PC-9 (cell line): Measurements from ENCODE around the gene METTL8. TPM values are rescaled to one million over a fixed set of nuclear protein-coding genes. Genes with fewer than 3 reads are reported as not detected.

Experiments
- BruUV-seq: library from RNA; stranded (reverse); fragments of 400-500 nt; replicated peaks from 2 replicates; lab custom pipeline; 2021; lab: Mats Ljungman, UMichigan
- CTCF ChIA-PET: fragments of 300-600 bp; sonication (Branson Sonifier 250); formaldehyde crosslinking; loops from one replicate; lab custom pipeline; 2022; ENCODE audit warnings: antibody characterized with exemption; lab: Charles Lee
- POLR2A ChIA-PET: fragments of 300-600 bp; sonication (Branson Sonifier 250); formaldehyde crosslinking; loops from one replicate; lab custom pipeline; 2022; ENCODE audit warnings: antibody characterized with exemption; ENCODE audit not compliant: unreplicated experiment; lab: Charles Lee
- DNase-seq, 2 experiments: peaks; one replicate each; pipeline versions ENCODE4 v3.0.0 to v3.0.0-alpha.2; 2015 to 2022; ENCODE audit warnings: mixed read lengths in 1 of 2
- H2AFZ ChIP-seq: fragments of 200-600 bp; sonication (generic); 2 replicates; pipeline ENCODE4 v1.8.1; 2017; ENCODE audit warnings: antibody characterized with exemption
- H3F3A ChIP-seq: fragments of 200-600 bp; sonication (generic); 2 replicates; pipeline ENCODE4 v1.8.1; 2017; ENCODE audit warnings: antibody characterized with exemption, mild to moderate bottlenecking, low read depth; ENCODE audit not compliant: insufficient read depth
- H3K27ac ChIP-seq: fragments of 200-600 bp; sonication (generic); 2 replicates; pipeline ENCODE4 v1.6.1; 2016; ENCODE audit warnings: mixed run types
- H3K27me3 ChIP-seq: fragments of 200-600 bp; sonication (generic); 2 replicates; pipeline ENCODE4 v1.6.1; 2016; ENCODE audit warnings: low read depth, mixed run types; ENCODE audit not compliant: insufficient read depth
- H3K36me3 ChIP-seq: fragments of 200-600 bp; sonication (generic); 2 replicates; pipeline ENCODE4 v1.6.1; 2016; ENCODE audit warnings: low read depth, mixed run types
- H3K4me1 ChIP-seq: fragments of 200-600 bp; sonication (generic); replicated peaks from 2 replicates; pipeline ENCODE4 v1.6.1; 2016; ENCODE audit warnings: mixed run types; ENCODE audit not compliant: insufficient read depth
- H3K4me2 ChIP-seq: fragments of 200-600 bp; sonication (generic); 2 replicates; pipeline ENCODE4 v1.6.1; 2017; ENCODE audit warnings: mixed run types
- H3K4me3 ChIP-seq: fragments of 200-600 bp; sonication (generic); 2 replicates; pipeline ENCODE4 v1.6.1; 2016; ENCODE audit warnings: mixed run types
- H3K79me2 ChIP-seq: fragments of 200-600 bp; sonication (generic); 2 replicates; pipeline ENCODE4 v1.6.1; 2017; ENCODE audit warnings: low read depth, mixed run types
- H3K9me2 ChIP-seq: fragments of 200-600 bp; sonication (generic); 2 replicates; pipeline ENCODE4 v1.8.1; 2017; ENCODE audit warnings: mild to moderate bottlenecking; ENCODE audit not compliant: insufficient read depth
- H3K9me3 ChIP-seq: fragments of 200-600 bp; sonication (generic); 2 replicates; pipeline ENCODE4 v1.8.1; 2016; ENCODE audit warnings: low read depth; ENCODE audit not compliant: insufficient read depth
- H4K20me1 ChIP-seq: fragments of 200-600 bp; sonication (generic); 2 replicates; pipeline ENCODE4 v1.8.1; 2017; ENCODE audit not compliant: insufficient read depth
- EZH2 ChIP-seq: fragments of 200-600 bp; sonication (generic); IDR thresholded peaks from 2 replicates; pipeline ENCODE4 v1.8.0; 2017; ENCODE audit warnings: antibody characterized with exemption, low read depth
- intact Hi-C: fragments of 100-400 bp; cut with micrococcal nuclease; formaldehyde crosslinking; loops from one replicate; pipeline ENCODE4 v1.10.0; 2022; ENCODE audit not compliant: unreplicated experiment
- total RNA-seq: library from RNA; stranded (reverse); gene quantifications from 2 replicates; pipeline ENCODE4 v1.2.3, GENCODE V29; 2021
- TF ChIP-seq, protein P1 (sequence below): fragments of 200-600 bp; sonication (generic); conservative IDR thresholded peaks from 2 replicates; pipeline ENCODE4 v1.6.1; 2017; ENCODE audit warnings: mixed run types, antibody characterized with exemption, mild to moderate bottlenecking, moderate library complexity

METTL8 gene
- total RNA-seq, 1 experiment from 2014 or later, result 21.8 TPM

DNA sequence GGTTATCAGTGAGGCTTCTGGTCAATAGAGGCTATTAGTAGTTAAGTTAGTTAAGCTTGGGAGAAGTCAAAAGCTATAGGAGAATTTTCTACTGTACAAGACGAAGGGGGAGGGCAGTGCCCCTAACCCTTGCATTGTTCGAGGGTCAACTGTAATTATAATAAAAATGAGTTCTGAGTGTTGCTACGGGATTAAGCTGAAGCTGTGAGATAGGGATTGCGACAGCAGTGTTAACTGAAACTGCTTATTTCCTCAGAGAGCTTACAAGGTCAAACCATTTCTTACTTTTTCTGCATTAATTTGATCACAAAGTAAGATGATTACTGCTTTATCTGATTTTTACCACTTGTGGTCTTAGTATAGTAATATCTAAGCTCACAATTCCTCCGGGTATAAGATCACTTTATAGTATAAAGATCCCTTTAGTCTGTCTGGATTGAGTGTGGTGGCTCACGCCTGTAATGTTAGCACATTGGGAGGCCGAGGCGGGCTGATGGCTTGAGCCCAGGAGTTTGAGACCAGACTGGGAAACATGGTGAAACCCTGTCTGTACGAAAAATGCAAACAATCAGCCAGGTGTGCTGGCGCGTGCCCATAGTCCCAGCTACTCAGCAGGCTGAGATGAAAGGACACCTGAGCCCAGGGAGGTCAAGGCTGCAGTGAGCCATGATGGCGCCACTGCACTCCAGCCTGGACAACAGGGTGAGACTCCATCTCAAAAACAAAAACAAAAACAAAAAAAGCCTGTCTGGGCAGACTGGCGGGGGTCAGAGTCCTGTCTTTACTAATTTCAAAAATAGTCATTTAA lies 153.6 kb downstream of the METTL8 start:
- no peak for DNase-seq
- no peak overlapping the region for H3K4me3 ChIP-seq
- ChIA-PET CTCF (interaction anchor here (0.6 kb wide), 1 partner anchor 43 kb away, joined by 3 read pairs; no protein-coding TSS in a partner anchor), POLR2A (no interaction called here)
- H3K27me3 ChIP-seq, result no peaks in the 10 kb centered on the region
- no peaks in the 10 kb centered on the region for H4K20me1 ChIP-seq
- BruUV-seq, result no TSS peak
- no peak for TF ChIP-seq EZH2
- TF ChIP-seq, protein P1, sequence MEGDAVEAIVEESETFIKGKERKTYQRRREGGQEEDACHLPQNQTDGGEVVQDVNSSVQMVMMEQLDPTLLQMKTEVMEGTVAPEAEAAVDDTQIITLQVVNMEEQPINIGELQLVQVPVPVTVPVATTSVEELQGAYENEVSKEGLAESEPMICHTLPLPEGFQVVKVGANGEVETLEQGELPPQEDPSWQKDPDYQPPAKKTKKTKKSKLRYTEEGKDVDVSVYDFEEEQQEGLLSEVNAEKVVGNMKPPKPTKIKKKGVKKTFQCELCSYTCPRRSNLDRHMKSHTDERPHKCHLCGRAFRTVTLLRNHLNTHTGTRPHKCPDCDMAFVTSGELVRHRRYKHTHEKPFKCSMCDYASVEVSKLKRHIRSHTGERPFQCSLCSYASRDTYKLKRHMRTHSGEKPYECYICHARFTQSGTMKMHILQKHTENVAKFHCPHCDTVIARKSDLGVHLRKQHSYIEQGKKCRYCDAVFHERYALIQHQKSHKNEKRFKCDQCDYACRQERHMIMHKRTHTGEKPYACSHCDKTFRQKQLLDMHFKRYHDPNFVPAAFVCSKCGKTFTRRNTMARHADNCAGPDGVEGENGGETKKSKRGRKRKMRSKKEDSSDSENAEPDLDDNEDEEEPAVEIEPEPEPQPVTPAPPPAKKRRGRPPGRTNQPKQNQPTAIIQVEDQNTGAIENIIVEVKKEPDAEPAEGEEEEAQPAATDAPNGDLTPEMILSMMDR, result no peak
- no peaks in the 10 kb centered on the region for H3K9me2 ChIP-seq
- H3K27ac ChIP-seq, result no peak overlapping the region
- H3F3A ChIP-seq, result no peaks in the 10 kb centered on the region
- no peaks in the 10 kb centered on the region for H3K36me3 ChIP-seq
- no peaks in the 10 kb centered on the region for H3K4me1 ChIP-seq
- no peaks in the 10 kb centered on the region for H3K9me3 ChIP-seq
- no peaks in the 10 kb centered on the region for H3K79me2 ChIP-seq
- intact Hi-C loops, result loop anchor here (10.0 kb wide), 1 partner anchor 245 kb away; the partner anchor contains the start of gene CYBRD1
- no peak overlapping the region for H3K4me2 ChIP-seq
- no peak overlapping the region for H2AFZ ChIP-seq

DNA sequence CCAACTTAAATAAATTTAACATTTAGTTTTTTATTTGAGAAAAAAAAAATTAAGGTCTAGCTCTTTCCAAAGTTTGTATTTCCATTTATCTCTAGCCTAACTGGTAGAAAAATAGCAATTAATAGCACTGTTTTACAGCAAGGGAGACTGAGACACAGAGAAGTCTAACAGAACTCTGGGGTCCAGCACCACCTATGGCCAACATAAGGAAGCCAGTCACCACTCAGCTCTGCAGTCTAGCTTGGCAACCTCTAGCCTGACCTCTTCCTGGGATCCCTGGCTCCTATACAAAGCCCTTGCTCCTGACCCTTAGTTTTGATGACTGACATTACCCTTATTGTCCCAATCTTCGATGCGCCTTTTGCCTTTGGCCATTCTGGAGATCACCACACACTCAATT lies 159.0 kb downstream of the METTL8 start:
- no peak overlapping the region for H3K27ac ChIP-seq
- no peaks in the 10 kb centered on the region for H3K79me2 ChIP-seq
- H4K20me1 ChIP-seq, result no peaks in the 10 kb centered on the region
- no peaks in the 10 kb centered on the region for H3K27me3 ChIP-seq
- H3K4me3 ChIP-seq, result no peak overlapping the region
- H3K4me1 ChIP-seq, result peaks cover 39% of the 10 kb centered on the region
- H3F3A ChIP-seq, result peaks cover 33% of the 10 kb centered on the region
- ChIA-PET CTCF (no interaction called here), POLR2A (interaction anchor here (0.6 kb wide), 1 partner anchor 138 kb away, joined by 4 read pairs; no protein-coding TSS in a partner anchor)
- H2AFZ ChIP-seq, result no peak overlapping the region
- TF ChIP-seq, protein P1, result no peak
- no peak for TF ChIP-seq EZH2
- no peaks in the 10 kb centered on the region for H3K9me2 ChIP-seq
- H3K9me3 ChIP-seq, result no peaks in the 10 kb centered on the region
- BruUV-seq, result no TSS peak
- H3K36me3 ChIP-seq, result no peaks in the 10 kb centered on the region
- no peak overlapping the region for H3K4me2 ChIP-seq
- intact Hi-C loops, result loop anchor here (5.0 to 10.0 kb wide), 2 partner anchors 158 to 250 kb away; partner anchors contain the start of genes CYBRD1, DCAF17 and METTL8
- no peak for DNase-seq

DNA sequence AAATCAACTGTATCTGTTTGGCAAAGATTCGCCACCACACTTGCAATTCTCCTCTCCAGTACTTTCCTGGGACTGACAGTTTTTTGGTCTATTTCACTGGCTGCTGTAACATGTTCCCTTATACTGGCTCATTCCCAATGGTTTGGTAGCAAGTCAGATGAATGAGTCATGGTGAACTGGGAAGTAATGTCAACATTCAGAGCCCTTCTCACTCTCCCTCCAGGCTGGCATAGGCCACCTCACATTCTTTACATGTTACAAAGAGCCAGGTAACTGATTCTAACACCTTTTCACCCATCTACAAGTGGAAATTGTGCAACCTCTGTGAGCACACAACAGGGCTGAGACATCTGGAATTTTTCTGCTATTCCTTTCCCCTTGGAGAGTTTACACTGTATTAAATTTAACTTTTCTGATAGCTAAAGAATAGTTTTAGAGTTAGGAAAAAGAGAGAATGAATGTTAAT lies 161.8 kb downstream of the METTL8 start:
- Histone ChIP-seq H2AFZ (peak overlapping the region; percentile 43), H3F3A (peaks cover 33% of the 10 kb centered on the region), H3K79me2 (no peaks in the 10 kb centered on the region), H3K36me3 (no peaks in the 10 kb centered on the region), H3K9me2 (no peaks in the 10 kb centered on the region), H3K9me3 (no peaks in the 10 kb centered on the region), H3K4me2 (peak overlapping the region; percentile 76), H3K27ac (peak overlapping the region; percentile 93), H4K20me1 (no peaks in the 10 kb centered on the region), H3K27me3 (no peaks in the 10 kb centered on the region), H3K4me3 (peak overlapping the region; percentile 30; the same call in 1 of the 2 replicates), H3K4me1 (peaks cover 43% of the 10 kb centered on the region)
- TF ChIP-seq, protein P1, result no peak
- DNase-seq, result peak; percentile 82 to 100
- POLR2A ChIA-PET, result interaction anchor here (0.5 to 0.9 kb wide), 3 partner anchors 68 to 97 kb away, joined by 4 to 8 read pairs (median 5); no protein-coding TSS in a partner anchor
- intact Hi-C loops, result loop anchor here (1.0 to 10.0 kb wide), 5 partner anchors 47 to 253 kb away; partner anchors contain the start of genes CYBRD1, DCAF17 and METTL8
- no TSS peak for BruUV-seq
- CTCF ChIA-PET, result interaction anchor here (1.1 kb wide), 1 partner anchor 144 kb away, joined by 5 read pairs; no protein-coding TSS in a partner anchor
